Ishikawa (cell line): ENCODE measurements around the gene RBMS3.

Experiments
- CEBPB ChIP-seq: IDR thresholded peaks from 2 replicates; pipeline ENCODE4 v1.6.1; 2012
- CREB1 ChIP-seq: IDR thresholded peaks from 2 replicates; pipeline ENCODE4 v1.6.1; 2012; ENCODE audit warnings: low read depth
- EGR1 ChIP-seq: IDR thresholded peaks from 2 replicates; pipeline ENCODE4 v1.6.1; 2012
- EP300 ChIP-seq: IDR thresholded peaks from 2 replicates; pipeline ENCODE4 v1.6.1; 2012; ENCODE audit warnings: borderline replicate concordance
- FOXM1 ChIP-seq: IDR thresholded peaks from 2 replicates; pipeline ENCODE4 v1.6.1; 2012; ENCODE audit warnings: low read depth, borderline replicate concordance
- NFIC ChIP-seq: IDR thresholded peaks from 2 replicates; pipeline ENCODE4 v1.6.1; 2012
- RAD21 ChIP-seq: IDR thresholded peaks from 2 replicates; pipeline ENCODE4 v1.6.1; 2012; ENCODE audit warnings: low read depth
- TAF1 ChIP-seq: IDR thresholded peaks from 2 replicates; pipeline ENCODE4 v1.6.1; 2012; ENCODE audit warnings: low read depth, mild to moderate bottlenecking
- TCF12 ChIP-seq: IDR thresholded peaks from 2 replicates; pipeline ENCODE4 v1.6.1; 2012; ENCODE audit warnings: low read depth
- TEAD4 ChIP-seq: IDR thresholded peaks from 2 replicates; pipeline ENCODE4 v1.6.1; 2012
- YY1 ChIP-seq: IDR thresholded peaks from 2 replicates; pipeline ENCODE4 v1.6.1; 2012; ENCODE audit warnings: low read depth
- ZBTB7A ChIP-seq: IDR thresholded peaks from 2 replicates; pipeline ENCODE4 v1.6.1; 2012; ENCODE audit warnings: low read depth
- TF ChIP-seq, protein P1 (sequence below): IDR thresholded peaks from 2 replicates; pipeline ENCODE4 v1.6.1; 2012; ENCODE audit warnings: low read depth, mild to moderate bottlenecking
- TF ChIP-seq, protein P2 (sequence below): IDR thresholded peaks from 2 replicates; pipeline ENCODE4 v1.6.1; 2012
- TF ChIP-seq, protein P3 (sequence below): IDR thresholded peaks from 2 replicates; pipeline ENCODE4 v1.6.1; 2012

The RBMS3 gene

DNA sequence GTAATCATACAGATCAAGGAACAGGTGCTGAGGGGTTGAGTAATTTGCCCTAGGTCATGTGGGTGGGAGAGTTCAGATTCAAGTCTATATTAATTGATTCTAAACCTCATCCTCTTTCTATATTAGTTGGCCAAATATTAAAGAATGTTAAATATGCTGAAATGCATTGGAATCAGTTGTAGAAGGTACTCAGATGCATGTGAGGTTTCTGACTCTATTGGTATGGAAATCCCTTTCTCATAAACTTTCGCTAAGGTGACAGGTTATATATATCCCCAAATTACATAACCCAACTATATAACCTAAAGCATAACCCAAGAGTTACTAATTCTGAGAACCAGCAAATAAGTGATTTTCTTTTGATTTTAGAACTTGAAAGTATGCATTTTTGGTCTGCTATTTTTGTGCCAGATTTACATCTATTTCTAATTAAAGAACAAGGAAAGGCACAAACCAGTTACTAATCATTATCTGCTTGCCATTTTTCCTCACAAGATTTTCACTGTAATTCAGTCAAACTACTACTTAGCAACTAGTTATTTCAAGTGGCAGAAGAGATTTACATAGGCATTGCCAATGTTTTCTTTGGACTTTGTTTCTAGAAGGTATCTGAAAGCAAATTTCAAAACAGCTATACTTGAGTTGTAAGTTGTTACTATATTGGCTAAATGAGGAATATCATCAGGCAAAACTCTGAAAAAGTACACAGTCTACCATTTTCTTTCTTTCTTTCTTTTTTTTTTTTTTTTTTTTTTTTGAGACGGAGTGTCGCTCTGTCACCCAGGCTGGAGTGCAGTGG lies 201.3 kb downstream of the RBMS3 start:
- TF ChIP-seq, protein P1, sequence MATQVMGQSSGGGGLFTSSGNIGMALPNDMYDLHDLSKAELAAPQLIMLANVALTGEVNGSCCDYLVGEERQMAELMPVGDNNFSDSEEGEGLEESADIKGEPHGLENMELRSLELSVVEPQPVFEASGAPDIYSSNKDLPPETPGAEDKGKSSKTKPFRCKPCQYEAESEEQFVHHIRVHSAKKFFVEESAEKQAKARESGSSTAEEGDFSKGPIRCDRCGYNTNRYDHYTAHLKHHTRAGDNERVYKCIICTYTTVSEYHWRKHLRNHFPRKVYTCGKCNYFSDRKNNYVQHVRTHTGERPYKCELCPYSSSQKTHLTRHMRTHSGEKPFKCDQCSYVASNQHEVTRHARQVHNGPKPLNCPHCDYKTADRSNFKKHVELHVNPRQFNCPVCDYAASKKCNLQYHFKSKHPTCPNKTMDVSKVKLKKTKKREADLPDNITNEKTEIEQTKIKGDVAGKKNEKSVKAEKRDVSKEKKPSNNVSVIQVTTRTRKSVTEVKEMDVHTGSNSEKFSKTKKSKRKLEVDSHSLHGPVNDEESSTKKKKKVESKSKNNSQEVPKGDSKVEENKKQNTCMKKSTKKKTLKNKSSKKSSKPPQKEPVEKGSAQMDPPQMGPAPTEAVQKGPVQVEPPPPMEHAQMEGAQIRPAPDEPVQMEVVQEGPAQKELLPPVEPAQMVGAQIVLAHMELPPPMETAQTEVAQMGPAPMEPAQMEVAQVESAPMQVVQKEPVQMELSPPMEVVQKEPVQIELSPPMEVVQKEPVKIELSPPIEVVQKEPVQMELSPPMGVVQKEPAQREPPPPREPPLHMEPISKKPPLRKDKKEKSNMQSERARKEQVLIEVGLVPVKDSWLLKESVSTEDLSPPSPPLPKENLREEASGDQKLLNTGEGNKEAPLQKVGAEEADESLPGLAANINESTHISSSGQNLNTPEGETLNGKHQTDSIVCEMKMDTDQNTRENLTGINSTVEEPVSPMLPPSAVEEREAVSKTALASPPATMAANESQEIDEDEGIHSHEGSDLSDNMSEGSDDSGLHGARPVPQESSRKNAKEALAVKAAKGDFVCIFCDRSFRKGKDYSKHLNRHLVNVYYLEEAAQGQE: no peak
- no peak for TF ChIP-seq TAF1

DNA sequence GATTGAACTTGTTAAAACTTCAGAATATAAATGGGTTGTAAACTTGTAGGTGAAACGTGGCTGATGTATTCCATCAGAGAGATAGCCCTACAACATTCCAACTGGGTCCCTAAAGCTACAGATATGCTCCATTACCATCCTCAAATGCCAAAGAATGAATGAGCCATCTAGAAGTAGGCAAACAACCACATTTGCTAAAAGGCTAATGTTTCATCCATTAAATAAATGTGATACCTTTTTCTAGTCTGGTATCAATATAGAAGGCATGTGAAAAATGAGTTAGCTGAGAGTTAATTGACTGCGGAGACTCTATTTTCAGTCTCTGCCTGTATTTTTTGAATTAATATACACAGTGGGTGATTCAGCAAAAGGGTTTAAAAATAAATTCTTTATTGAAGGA lies 203.8 kb downstream of the RBMS3 start:
- no peak for TF ChIP-seq TCF12
- peak; percentile 54 for TF ChIP-seq FOXM1
- TF ChIP-seq, protein P1: no peak
- TF ChIP-seq YY1: no peak
- TF ChIP-seq ZBTB7A: no peak
- peak; percentile 61; the same call in 1 of the 2 replicates for TF ChIP-seq EP300
- peak; percentile 67 for TF ChIP-seq TEAD4
- TF ChIP-seq NFIC: 0 out of 2 replicates have a peak, but pooled peaks have one; percentile 13

DNA sequence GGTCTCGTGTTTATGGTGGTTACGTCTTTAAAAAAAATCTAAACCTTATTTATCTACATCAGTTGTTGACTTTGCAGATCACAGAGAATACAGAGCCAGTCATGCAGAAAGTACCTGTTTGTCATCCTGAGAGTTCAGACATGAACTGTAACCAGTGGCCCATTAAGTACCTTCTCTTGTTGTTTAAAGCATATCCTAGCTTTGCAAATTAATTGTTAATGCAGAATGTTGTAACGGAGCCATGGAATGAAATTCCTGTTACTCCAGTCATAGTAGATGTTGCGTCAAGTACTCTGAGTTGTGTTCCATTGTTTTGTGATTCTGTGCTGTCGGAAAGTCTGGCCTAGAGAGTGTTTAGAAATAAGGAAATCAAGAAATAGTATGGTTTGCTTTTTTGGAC lies 205.2 kb downstream of the RBMS3 start:
- TF ChIP-seq ZBTB7A (no peak), TAF1 (no peak), NFIC (peak; percentile 95), YY1 (peak; percentile 47; the same call in 1 of the 2 replicates), FOXM1 (peak; percentile 97), TEAD4 (peak; percentile 97), CREB1 (0 out of 2 replicates have a peak, but pooled peaks have one; percentile 36), TCF12 (peak; percentile 96), EP300 (peak; percentile 98), EGR1 (no peak), CEBPB (peak; percentile 97), RAD21 (peak; percentile 30; the same call in 1 of the 2 replicates)
- TF ChIP-seq, protein P2, sequence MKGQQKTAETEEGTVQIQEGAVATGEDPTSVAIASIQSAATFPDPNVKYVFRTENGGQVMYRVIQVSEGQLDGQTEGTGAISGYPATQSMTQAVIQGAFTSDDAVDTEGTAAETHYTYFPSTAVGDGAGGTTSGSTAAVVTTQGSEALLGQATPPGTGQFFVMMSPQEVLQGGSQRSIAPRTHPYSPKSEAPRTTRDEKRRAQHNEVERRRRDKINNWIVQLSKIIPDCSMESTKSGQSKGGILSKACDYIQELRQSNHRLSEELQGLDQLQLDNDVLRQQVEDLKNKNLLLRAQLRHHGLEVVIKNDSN: peak; percentile 42; the same call in 1 of the 2 replicates
- TF ChIP-seq, protein P3, sequence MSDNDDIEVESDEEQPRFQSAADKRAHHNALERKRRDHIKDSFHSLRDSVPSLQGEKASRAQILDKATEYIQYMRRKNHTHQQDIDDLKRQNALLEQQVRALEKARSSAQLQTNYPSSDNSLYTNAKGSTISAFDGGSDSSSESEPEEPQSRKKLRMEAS: peak; percentile 51; the same call in 1 of the 2 replicates
- TF ChIP-seq, protein P1: peak; percentile 28; the same call in 1 of the 2 replicates

DNA sequence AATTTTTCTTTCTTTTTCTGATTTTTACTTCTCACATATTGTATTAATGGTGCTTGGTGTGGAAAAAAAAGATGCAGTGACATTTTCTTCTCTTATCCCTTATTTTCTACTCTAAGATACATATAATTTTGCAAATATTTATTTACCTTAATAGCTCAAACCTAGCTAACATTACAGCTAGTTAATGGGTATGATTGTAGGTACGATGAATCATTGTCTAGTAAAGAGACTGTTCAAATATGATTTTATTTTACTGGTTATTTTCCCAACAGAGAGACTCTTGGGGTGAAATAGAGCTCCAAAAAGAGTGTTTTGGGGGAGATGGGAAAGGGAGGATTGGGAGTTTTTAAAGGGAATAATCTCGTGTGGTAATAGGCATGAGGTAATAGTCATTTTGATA lies 206.0 kb downstream of the RBMS3 start:
- no peak for TF ChIP-seq TCF12
- TF ChIP-seq, protein P3: no peak
- TF ChIP-seq, protein P2: no peak
- no peak for TF ChIP-seq FOXM1
- TF ChIP-seq CREB1: no peak
- no peak for TF ChIP-seq TAF1
- TF ChIP-seq YY1: no peak
- TF ChIP-seq, protein P1: no peak
- no peak for TF ChIP-seq RAD21
